ENCODE results near the gene PRPSAP1. TPM values are rescaled to one million over a fixed set of nuclear protein-coding genes. Genes with fewer than 3 reads are reported as not detected.

Gene PRPSAP1
- total RNA-seq, 2 experiments from 2014 or later, result 28.1 to 29.9 TPM

- peaks cover 38% of the 10 kb centered on the region for H3K4me1 Mint-ChIP-seq (ENCODE audit: low read depth)
- ATAC-seq, result no peak
- peaks cover 30% of the 10 kb centered on the region for H3K36me3 Mint-ChIP-seq (ENCODE audit: low read depth)
- H3K9me3 Mint-ChIP-seq, result no peaks in the 10 kb centered on the region
- ChIA-PET POLR2A (interaction anchor here (0.9 to 29.4 kb wide), 9 partner anchors 3 to 161 kb away, joined by 3 to 960 read pairs (median 6); partner anchors contain the start of genes EXOC7, RNF157 and UBALD2), CTCF (interaction anchor here (0.7 to 4.1 kb wide), 11 partner anchors 10 to 250 kb away, joined by 3 to 23 read pairs (median 9); no protein-coding TSS in a partner anchor)
- no peaks in the 10 kb centered on the region for H3K27me3 Mint-ChIP-seq
- peak overlapping the region; percentile 65 for H3K4me3 Mint-ChIP-seq
- DNase-seq, result no peak
- no peak for TF ChIP-seq CTCF (IDR thresholded peaks at IDR 0.05)
- H3K27ac Mint-ChIP-seq, result peak overlapping the region; percentile 95
- intact Hi-C loops (cut with micrococcal nuclease), result no loop called here
Measured at GRCh38 chr17:76263896-76264295, 89.8 kb downstream of the PRPSAP1 start.

DNA sequence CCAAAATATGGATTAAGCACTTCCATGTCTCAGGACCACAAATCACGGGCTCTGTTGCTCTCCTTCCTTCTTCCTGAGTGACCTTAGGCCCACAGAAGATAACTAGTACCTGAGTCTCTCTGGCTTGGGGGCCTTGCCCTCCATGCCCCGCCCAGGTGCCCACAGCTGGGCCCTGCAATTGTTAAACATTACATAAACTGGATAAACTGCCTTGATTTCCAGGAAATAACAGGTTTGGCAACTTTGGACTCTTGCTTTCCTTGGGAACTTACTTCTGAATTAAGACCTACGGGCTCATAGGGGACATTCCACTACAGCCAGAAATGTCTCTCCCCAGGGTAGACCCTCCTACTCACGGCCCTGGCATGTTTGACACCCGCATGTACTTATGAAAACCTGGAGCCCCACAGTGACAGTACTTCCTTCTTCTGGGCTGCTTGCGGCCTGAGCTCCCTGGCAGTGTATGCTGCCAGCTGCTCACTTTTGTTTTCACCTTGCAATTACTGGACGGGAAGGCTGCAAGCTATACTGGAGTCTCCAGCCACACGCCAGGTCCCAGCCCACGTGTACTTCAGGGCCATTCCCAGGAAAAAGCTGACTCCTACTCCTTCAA lies 90.9 kb downstream of the PRPSAP1 start:
- no peak for ATAC-seq
- H3K4me3 Mint-ChIP-seq, result peak overlapping the region; percentile 51
- intact Hi-C loops (cut with micrococcal nuclease), result no loop called here

GRCh38 chr17:76261421-76262215 lies 92.1 kb downstream of the PRPSAP1 start:
- ATAC-seq (no peak), DNase-seq (peak; percentile 56)
- CTCF ChIA-PET, result interaction anchor here (0.9 to 4.1 kb wide), 8 partner anchors 8 to 84 kb away, joined by 3 to 23 read pairs (median 3); no protein-coding TSS in a partner anchor
- TF ChIP-seq CTCF (IDR thresholded peaks at IDR 0.05), result no peak
- Mint-ChIP-seq H3K36me3 (ENCODE audit: low read depth) (peaks cover 11% of the 10 kb centered on the region), H3K9me3 (peaks cover 3% of the 10 kb centered on the region), H3K27ac (peak overlapping the region; percentile 95), H3K4me3 (no peak overlapping the region), H3K27me3 (no peaks in the 10 kb centered on the region), H3K4me1 (ENCODE audit: low read depth) (peaks cover 39% of the 10 kb centered on the region)
- POLR2A ChIA-PET, result interaction anchor here (0.6 to 29.4 kb wide), 5 partner anchors 5 to 276 kb away, joined by 3 to 960 read pairs (median 700); partner anchors contain the start of genes RNF157 and UBALD2
- intact Hi-C loops (cut with micrococcal nuclease), result no loop called here

More for the DNA sequence above, 90.9 kb downstream of the PRPSAP1 start:
- ChIA-PET POLR2A (interaction anchor here (0.9 to 29.4 kb wide), 6 partner anchors 4 to 117 kb away, joined by 3 to 960 read pairs (median 352); partner anchors contain the start of genes RNF157 and UBALD2), CTCF (interaction anchor here (1.0 to 4.1 kb wide), 11 partner anchors 9 to 141 kb away, joined by 3 to 23 read pairs (median 11); no protein-coding TSS in a partner anchor)
- Mint-ChIP-seq H3K9me3 (no peaks in the 10 kb centered on the region), H3K36me3 (ENCODE audit: low read depth) (peaks cover 19% of the 10 kb centered on the region), H3K27ac (peak overlapping the region; percentile 95), H3K4me1 (ENCODE audit: low read depth) (peaks cover 35% of the 10 kb centered on the region), H3K27me3 (no peaks in the 10 kb centered on the region)
- no peak for TF ChIP-seq CTCF (IDR thresholded peaks at IDR 0.05)
- DNase-seq, result peak; percentile 64

DNA sequence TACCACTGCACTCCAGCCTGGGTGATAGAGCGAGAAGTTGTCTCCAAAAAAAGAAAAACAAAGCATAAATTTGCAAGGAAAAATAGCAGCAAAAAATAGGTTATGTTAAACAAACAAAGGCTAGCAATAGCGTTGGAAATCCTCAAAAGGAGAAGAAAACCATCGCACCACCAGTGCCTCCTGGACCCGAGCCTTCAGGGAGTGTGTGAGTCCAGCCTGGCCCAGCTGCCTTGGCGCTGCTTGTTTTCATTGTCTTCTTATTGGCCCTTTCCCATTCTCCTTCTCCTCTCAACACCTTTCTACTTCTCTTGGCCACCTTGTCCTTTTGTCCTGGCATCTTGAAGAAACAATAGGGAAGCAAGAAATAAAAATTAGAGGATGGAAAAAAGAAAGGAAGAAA lies 93.0 kb downstream of the PRPSAP1 start:
- DNase-seq (no peak), ATAC-seq (no peak)
- intact Hi-C loops (cut with micrococcal nuclease), result no loop called here
- Mint-ChIP-seq H3K9me3 (peaks cover 3% of the 10 kb centered on the region), H3K4me3 (no peak overlapping the region), H3K36me3 (ENCODE audit: low read depth) (peaks cover 5% of the 10 kb centered on the region), H3K27ac (peak overlapping the region; percentile 10), H3K27me3 (no peaks in the 10 kb centered on the region), H3K4me1 (ENCODE audit: low read depth) (peaks cover 48% of the 10 kb centered on the region)
- no peak for TF ChIP-seq CTCF (IDR thresholded peaks at IDR 0.05)
- CTCF ChIA-PET, result interaction anchor here (1.3 to 3.5 kb wide), 4 partner anchors 9 to 19 kb away, joined by 3 to 14 read pairs (median 8); no protein-coding TSS in a partner anchor
- POLR2A ChIA-PET, result interaction anchor here (25.2 to 29.4 kb wide), 3 partner anchors 6 to 77 kb away, joined by 700 to 960 read pairs (median 960); partner anchors contain the start of genes RNF157 and UBALD2

All from activated CD8-positive, alpha-beta T cell treated with anti-CD3 and anti-CD28 coated beads for 36 hours (primary cell).